OCI-LY7 (cell line): Measurements from ENCODE around the gene FAM241B. TPM values are rescaled to one million over a fixed set of nuclear protein-coding genes. Genes with fewer than 3 reads are reported as not detected.

Source experiments
- BruUV-seq: library from RNA; stranded (reverse); fragments of 400-500 nt; replicated peaks from 2 replicates; lab custom pipeline; 2021; lab: Mats Ljungman, UMichigan
- CTCF ChIA-PET: fragments of 300-600 bp; sonication (Branson Sonifier 250); formaldehyde crosslinking; loops from one replicate; lab custom pipeline; 2022; ENCODE audit warnings: antibody characterized with exemption; ENCODE audit not compliant: unreplicated experiment; lab: Charles Lee
- POLR2A ChIA-PET: fragments of 300-600 bp; sonication (Branson Sonifier 250); formaldehyde crosslinking; loops from one replicate; lab custom pipeline; 2022; ENCODE audit warnings: antibody characterized with exemption; lab: Charles Lee
- DNase-seq: peaks from one replicate; pipeline ENCODE4 v3.0.0-alpha.2; 2015; ENCODE audit warnings: low spot score
- H2AFZ ChIP-seq: fragments of 200-600 bp; sonication (generic), shearing (Covaris generic); 2 replicates; pipeline ENCODE4 v1.6.1; 2014; ENCODE audit warnings: mild to moderate bottlenecking, antibody characterized with exemption, low read length, moderate library complexity
- H3K27ac ChIP-seq: fragments of 200-600 bp; sonication (generic); 2 replicates; pipeline ENCODE4 v1.5.1; 2014; ENCODE audit warnings: mixed run types, low read depth, mild to moderate bottlenecking, moderate library complexity, low read length, inconsistent platforms; ENCODE audit not compliant: poor library complexity, severe bottlenecking
- H3K36me3 ChIP-seq: fragments of 200-600 bp; sonication (generic); 2 replicates; pipeline ENCODE4 v1.6.1; 2014; ENCODE audit warnings: mild to moderate bottlenecking, antibody characterized with exemption, low read length, moderate library complexity, mixed read lengths; ENCODE audit not compliant: insufficient read depth
- H3K4me1 ChIP-seq: fragments of 200-600 bp; sonication (generic); 2 replicates; pipeline ENCODE4 v1.5.1; 2014; ENCODE audit warnings: mild to moderate bottlenecking, low read length; ENCODE audit not compliant: insufficient read depth, poor library complexity, severe bottlenecking
- H3K4me2 ChIP-seq: fragments of 200-600 bp; sonication (generic); 2 replicates; pipeline ENCODE4 v1.6.1; 2014; ENCODE audit warnings: mild to moderate bottlenecking, low read length
- H3K4me3 ChIP-seq: fragments of 200-600 bp; sonication (generic); 2 replicates; pipeline ENCODE4 v1.5.1; 2014; ENCODE audit warnings: mild to moderate bottlenecking, low read depth, low read length; ENCODE audit not compliant: poor library complexity, severe bottlenecking
- H3K79me2 ChIP-seq: fragments of 200-600 bp; sonication (generic); 2 replicates; pipeline ENCODE4 v1.6.1; 2016; ENCODE audit warnings: low read depth, mild to moderate bottlenecking, low read length, moderate library complexity, mixed read lengths; ENCODE audit not compliant: insufficient read depth
- H3K9me2 ChIP-seq: fragments of 200-600 bp; sonication (generic); 2 replicates; pipeline ENCODE4 v1.6.1; 2016; ENCODE audit warnings: mild to moderate bottlenecking, low read length, mixed read lengths; ENCODE audit not compliant: insufficient read depth
- H3K9me3 ChIP-seq: fragments of 200-600 bp; sonication (generic); 2 replicates; pipeline ENCODE4 v1.6.1; 2014; ENCODE audit warnings: mild to moderate bottlenecking, mixed run types, low read length, mixed read lengths
- H4K20me1 ChIP-seq: fragments of 200-600 bp; sonication (generic); 2 replicates; pipeline ENCODE4 v1.6.1; 2014; ENCODE audit warnings: mild to moderate bottlenecking, antibody characterized with exemption, low read length, moderate library complexity, mixed read lengths; ENCODE audit not compliant: insufficient read depth
- EZH2phosphoT487 ChIP-seq: fragments of 200-600 bp; sonication (generic); IDR thresholded peaks from 2 replicates; pipeline ENCODE4 v1.6.1; 2018; ENCODE audit warnings: low read depth, borderline replicate concordance, mild to moderate bottlenecking, mixed run types, antibody characterized with exemption, low read length, moderate library complexity, mixed read lengths
- intact Hi-C: fragments of 100-400 bp; cut with micrococcal nuclease; formaldehyde crosslinking; loops from one replicate; pipeline ENCODE4 v1.10.0; 2022; ENCODE audit not compliant: unreplicated experiment
- total RNA-seq, 2 experiments: library from RNA; depleted of rRNA in 1 of 2; stranded (reverse); fragments of >200 nt in 1 of 2; shearing (Covaris generic) in 1 of 2; gene quantifications; 2 replicates each; pipeline ENCODE4 v1.2.3, GENCODE V29; 2014 to 2022
- TF ChIP-seq, protein P1 (sequence below): fragments of 200-600 bp; sonication (generic); conservative IDR thresholded peaks from 2 replicates; pipeline ENCODE4 v1.5.1; 2014; ENCODE audit warnings: mild to moderate bottlenecking, antibody characterized with exemption, low read length, moderate library complexity, mixed read lengths

Gene FAM241B
- total RNA-seq, 2 experiments from 2014 or later, result not detected

DNA sequence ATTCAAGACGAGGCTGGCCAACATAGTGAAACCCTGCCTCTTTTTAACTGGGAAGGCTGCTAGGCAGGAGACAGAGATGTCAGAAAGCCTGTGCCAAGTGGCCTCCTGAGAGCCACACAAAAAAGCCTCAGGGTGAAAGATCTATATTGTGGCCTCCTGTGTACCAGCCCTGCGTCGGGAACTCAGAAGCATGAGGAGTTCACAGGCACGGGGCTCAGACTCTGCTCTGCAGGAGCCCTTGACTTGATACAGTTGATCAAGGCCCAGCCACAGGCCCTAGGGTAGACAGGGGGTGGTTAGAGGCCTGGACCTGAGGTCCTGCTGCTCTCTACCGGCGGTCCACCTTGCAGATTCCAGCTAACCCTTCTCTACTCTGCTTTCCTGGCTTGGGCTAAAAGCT lies 30.2 kb downstream of the FAM241B start:
- intact Hi-C loops, result no loop called here
- Histone ChIP-seq H3K36me3 (no peaks in the 10 kb centered on the region), H3K4me3 (no peak overlapping the region), H3K9me3 (no peaks in the 10 kb centered on the region), H3K4me2 (no peak overlapping the region), H3K79me2 (no peaks in the 10 kb centered on the region), H3K27ac (no peak overlapping the region), H2AFZ (no peak overlapping the region), H3K4me1 (no peaks in the 10 kb centered on the region), H3K9me2 (no peaks in the 10 kb centered on the region), H4K20me1 (no peaks in the 10 kb centered on the region)
- POLR2A ChIA-PET, result no interaction called here
- no peak for DNase-seq
- TF ChIP-seq, protein P1, sequence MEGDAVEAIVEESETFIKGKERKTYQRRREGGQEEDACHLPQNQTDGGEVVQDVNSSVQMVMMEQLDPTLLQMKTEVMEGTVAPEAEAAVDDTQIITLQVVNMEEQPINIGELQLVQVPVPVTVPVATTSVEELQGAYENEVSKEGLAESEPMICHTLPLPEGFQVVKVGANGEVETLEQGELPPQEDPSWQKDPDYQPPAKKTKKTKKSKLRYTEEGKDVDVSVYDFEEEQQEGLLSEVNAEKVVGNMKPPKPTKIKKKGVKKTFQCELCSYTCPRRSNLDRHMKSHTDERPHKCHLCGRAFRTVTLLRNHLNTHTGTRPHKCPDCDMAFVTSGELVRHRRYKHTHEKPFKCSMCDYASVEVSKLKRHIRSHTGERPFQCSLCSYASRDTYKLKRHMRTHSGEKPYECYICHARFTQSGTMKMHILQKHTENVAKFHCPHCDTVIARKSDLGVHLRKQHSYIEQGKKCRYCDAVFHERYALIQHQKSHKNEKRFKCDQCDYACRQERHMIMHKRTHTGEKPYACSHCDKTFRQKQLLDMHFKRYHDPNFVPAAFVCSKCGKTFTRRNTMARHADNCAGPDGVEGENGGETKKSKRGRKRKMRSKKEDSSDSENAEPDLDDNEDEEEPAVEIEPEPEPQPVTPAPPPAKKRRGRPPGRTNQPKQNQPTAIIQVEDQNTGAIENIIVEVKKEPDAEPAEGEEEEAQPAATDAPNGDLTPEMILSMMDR, result no peak
- no peak for TF ChIP-seq EZH2phosphoT487
- no TSS peak for BruUV-seq
- CTCF ChIA-PET, result no interaction called here

DNA sequence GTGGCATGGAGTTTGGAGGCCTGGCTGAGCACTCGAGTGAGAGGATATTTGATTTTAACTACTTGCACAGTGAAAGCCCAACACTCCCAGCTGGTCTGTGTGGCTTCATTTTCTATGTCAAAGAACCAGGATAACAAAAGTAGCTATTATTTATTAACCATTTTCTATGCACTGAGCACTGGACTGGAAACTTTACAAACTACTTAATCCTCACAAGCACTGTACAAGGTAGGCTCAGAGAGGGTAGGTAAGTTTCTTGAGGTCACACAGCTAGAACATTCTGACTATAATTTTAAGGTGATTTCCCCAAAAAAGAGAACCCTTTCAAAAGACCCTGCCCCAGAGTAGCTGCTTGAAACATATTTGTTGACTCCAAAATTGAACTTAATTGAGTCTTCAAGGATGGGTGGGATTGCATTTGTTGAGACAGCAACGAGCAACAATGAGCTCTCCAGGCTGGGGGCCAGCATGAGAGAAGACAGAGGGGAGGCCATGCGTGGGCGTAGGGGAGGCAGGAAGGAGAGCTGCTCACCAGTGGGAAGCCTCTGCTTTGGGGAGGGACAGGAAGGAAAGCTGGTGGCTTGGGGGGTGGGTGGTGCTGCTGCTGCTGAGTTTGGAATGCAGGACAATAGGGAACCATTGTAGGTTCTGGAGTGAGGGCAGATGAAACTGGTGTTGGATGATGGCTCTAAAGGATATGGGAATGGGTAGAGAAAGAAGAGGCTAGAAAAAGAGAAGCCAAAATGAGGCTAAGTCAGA lies 31.5 kb downstream of the FAM241B start:
- no TSS peak for BruUV-seq

More for the DNA sequence above, 31.5 kb downstream of the FAM241B start:
- no peaks in the 10 kb centered on the region for H3K9me2 ChIP-seq
- H3K27ac ChIP-seq, result no peak overlapping the region
- ChIA-PET POLR2A (interaction anchor here (0.6 to 0.7 kb wide), 2 partner anchors 39 to 72 kb away, joined by 3 read pairs; no protein-coding TSS in a partner anchor), CTCF (interaction anchor here (0.5 to 0.6 kb wide), 2 partner anchors 1308 to 1523 kb away, joined by 3 to 4 read pairs; no protein-coding TSS in a partner anchor)
- TF ChIP-seq, protein P1, result no peak
- TF ChIP-seq EZH2phosphoT487, result no peak
- no peak overlapping the region for H3K4me2 ChIP-seq
- no peaks in the 10 kb centered on the region for H3K4me1 ChIP-seq
- intact Hi-C loops, result no loop called here
- no peak overlapping the region for H2AFZ ChIP-seq
- no peaks in the 10 kb centered on the region for H4K20me1 ChIP-seq
- no peaks in the 10 kb centered on the region for H3K9me3 ChIP-seq
- DNase-seq, result no peak
- no peak overlapping the region for H3K4me3 ChIP-seq
- H3K36me3 ChIP-seq, result no peaks in the 10 kb centered on the region
- H3K79me2 ChIP-seq, result no peaks in the 10 kb centered on the region
